Measurements from ENCODE around the gene ZNF598.
A peak's percentile ranks its signal among the peaks of the same experiment; 100 is the strongest.

ZNF598 gene

GRCh38 chr16:2042986-2043666, 33.5 kb upstream of the ZNF598 start (continued):
- TF ChIP-seq POU6F1 (CRISPR knock-in tag; IDR thresholded peaks at IDR 0.05; ENCODE audit: borderline replicate concordance, low read depth) (no peak), TSHZ2 (CRISPR knock-in tag; IDR thresholded peaks at IDR 0.05) (no peak), CREB5 (CRISPR knock-in tag; IDR thresholded peaks at IDR 0.05; ENCODE audit: low read depth) (no peak)

GRCh38 chr16:2042171-2042985, 32.8 kb upstream of the ZNF598 start:
- TF ChIP-seq ARNTL (CRISPR knock-in tag; IDR thresholded peaks at IDR 0.05; ENCODE audit: borderline replicate concordance, low read depth) = no peak
- no peak for TF ChIP-seq SNAI2 (CRISPR knock-in tag; IDR thresholded peaks at IDR 0.05)
- TF ChIP-seq TSHZ2 (CRISPR knock-in tag; IDR thresholded peaks at IDR 0.05) = no peak
- no peak for TF ChIP-seq ZNF565 (CRISPR knock-in tag; conservative IDR thresholded peaks at IDR 0.05; ENCODE audit: low read depth)
- TF ChIP-seq ZC3H10 (CRISPR knock-in tag; IDR thresholded peaks at IDR 0.05) = no peak
- no peak for TF ChIP-seq ZFP3 (CRISPR knock-in tag; IDR thresholded peaks at IDR 0.05)
- ATAC-seq = no peak

DNA sequence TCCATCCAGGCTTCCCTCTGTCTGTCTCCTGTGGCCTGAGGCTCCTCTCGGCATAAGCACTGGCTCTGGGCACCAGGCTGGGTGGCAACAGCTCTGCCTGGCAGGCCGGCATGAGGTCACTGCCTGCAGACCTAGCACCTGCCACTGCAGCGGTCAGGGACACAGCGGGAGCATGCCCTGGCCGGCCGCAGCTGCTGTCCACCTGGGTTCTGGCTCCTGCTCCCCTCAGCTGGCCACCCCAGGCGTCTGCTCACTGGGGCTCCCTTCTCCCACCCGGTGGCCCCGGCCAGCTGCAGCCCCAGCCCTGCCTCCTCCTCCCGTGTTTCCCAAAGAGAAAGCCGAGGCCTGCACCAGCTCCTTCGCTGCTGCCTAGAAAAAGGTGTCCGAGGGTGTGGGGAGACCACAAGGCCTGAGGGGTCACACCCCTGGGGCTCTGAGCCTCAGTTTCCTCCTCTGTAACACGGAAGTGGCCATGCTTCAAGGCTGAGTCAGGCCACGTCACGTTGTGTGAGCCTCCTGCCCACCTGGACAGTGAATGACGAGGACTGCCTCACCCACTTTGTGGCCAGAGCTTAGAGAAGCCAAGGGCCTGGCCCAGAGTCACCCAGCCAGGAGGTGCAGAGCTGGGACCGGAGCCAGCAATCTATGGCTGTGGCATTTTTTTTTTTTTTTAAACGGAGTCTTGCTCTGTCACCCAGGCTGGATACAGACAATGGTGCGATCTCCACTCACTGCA, 31.3 kb upstream of the ZNF598 start:
- peak; percentile 7; the same call in 2 of the 3 replicates for ATAC-seq
- TF ChIP-seq RARB (CRISPR knock-in tag; IDR thresholded peaks at IDR 0.05) = no peak
- TF ChIP-seq BACH2 (CRISPR knock-in tag; IDR thresholded peaks at IDR 0.05; ENCODE audit: borderline replicate concordance) = no peak
- TF ChIP-seq ESRRG (CRISPR knock-in tag; IDR thresholded peaks at IDR 0.05) = no peak
- TF ChIP-seq CREB5 (CRISPR knock-in tag; IDR thresholded peaks at IDR 0.05; ENCODE audit: low read depth) = no peak
- TF ChIP-seq OSR1 (CRISPR knock-in tag; IDR thresholded peaks at IDR 0.05) = no peak
- no peak for TF ChIP-seq TCF4 (CRISPR knock-in tag; IDR thresholded peaks at IDR 0.05; ENCODE audit: borderline replicate concordance)
- TF ChIP-seq POU6F1 (CRISPR knock-in tag; IDR thresholded peaks at IDR 0.05; ENCODE audit: borderline replicate concordance, low read depth) = no peak
- TF ChIP-seq ZFP3 (CRISPR knock-in tag; IDR thresholded peaks at IDR 0.05) = no peak
- TF ChIP-seq ISL1 (CRISPR knock-in tag; IDR thresholded peaks at IDR 0.05) = no peak
- TF ChIP-seq ZC3H10 (CRISPR knock-in tag; IDR thresholded peaks at IDR 0.05) = no peak
- TF ChIP-seq SNAI2 (CRISPR knock-in tag; IDR thresholded peaks at IDR 0.05) = no peak
- TF ChIP-seq ZNF565 (CRISPR knock-in tag; conservative IDR thresholded peaks at IDR 0.05; ENCODE audit: low read depth) = no peak
- TF ChIP-seq PATZ1 (CRISPR knock-in tag; IDR thresholded peaks at IDR 0.05; ENCODE audit: borderline replicate concordance) = no peak
- no peak for TF ChIP-seq ZNF70 (CRISPR knock-in tag; IDR thresholded peaks at IDR 0.05)
- TF ChIP-seq, protein P1, sequence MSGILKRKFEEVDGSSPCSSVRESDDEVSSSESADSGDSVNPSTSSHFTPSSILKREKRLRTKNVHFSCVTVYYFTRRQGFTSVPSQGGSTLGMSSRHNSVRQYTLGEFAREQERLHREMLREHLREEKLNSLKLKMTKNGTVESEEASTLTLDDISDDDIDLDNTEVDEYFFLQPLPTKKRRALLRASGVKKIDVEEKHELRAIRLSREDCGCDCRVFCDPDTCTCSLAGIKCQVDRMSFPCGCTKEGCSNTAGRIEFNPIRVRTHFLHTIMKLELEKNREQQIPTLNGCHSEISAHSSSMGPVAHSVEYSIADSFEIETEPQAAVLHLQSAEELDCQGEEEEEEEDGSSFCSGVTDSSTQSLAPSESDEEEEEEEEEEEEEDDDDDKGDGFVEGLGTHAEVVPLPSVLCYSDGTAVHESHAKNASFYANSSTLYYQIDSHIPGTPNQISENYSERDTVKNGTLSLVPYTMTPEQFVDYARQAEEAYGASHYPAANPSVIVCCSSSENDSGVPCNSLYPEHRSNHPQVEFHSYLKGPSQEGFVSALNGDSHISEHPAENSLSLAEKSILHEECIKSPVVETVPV (CRISPR knock-in tag; IDR thresholded peaks at IDR 0.05) = no peak
- no peak for TF ChIP-seq ARNTL (CRISPR knock-in tag; IDR thresholded peaks at IDR 0.05; ENCODE audit: borderline replicate concordance, low read depth)
